Glutamatergic neuron (in vitro differentiated cells): Measurements from ENCODE around the gene JAZF1. TPM values are rescaled to one million over a fixed set of nuclear protein-coding genes. Genes with fewer than 3 reads are reported as not detected.

Experiments used
- DNase-seq: peaks from one replicate; pipeline ENCODE4 v3.0.0; 2022
- H3K27ac Mint-ChIP-seq: one replicate; pipeline ENCODE4 v1.8.0; 2020; ENCODE audit warnings: mild to moderate bottlenecking, mixed read lengths, inconsistent platforms; ENCODE audit not compliant: unreplicated experiment
- H3K27me3 Mint-ChIP-seq: one replicate; pipeline ENCODE4 v1.8.0; 2020; ENCODE audit warnings: mild to moderate bottlenecking, moderate library complexity, mixed read lengths, inconsistent platforms; ENCODE audit not compliant: unreplicated experiment
- H3K36me3 Mint-ChIP-seq: one replicate; pipeline ENCODE4 v1.8.0; 2020; ENCODE audit warnings: mild to moderate bottlenecking, mixed read lengths, inconsistent platforms; ENCODE audit not compliant: unreplicated experiment
- H3K4me1 Mint-ChIP-seq: one replicate; pipeline ENCODE4 v1.8.0; 2020; ENCODE audit warnings: mild to moderate bottlenecking, low read depth, mixed read lengths, inconsistent platforms; ENCODE audit not compliant: unreplicated experiment
- H3K4me3 Mint-ChIP-seq: one replicate; pipeline ENCODE4 v1.8.0; 2020; ENCODE audit warnings: mild to moderate bottlenecking, mixed read lengths, inconsistent platforms; ENCODE audit not compliant: unreplicated experiment
- H3K9me3 Mint-ChIP-seq: one replicate; pipeline ENCODE4 v1.8.0; 2020; ENCODE audit warnings: mild to moderate bottlenecking, moderate library complexity, mixed read lengths, inconsistent platforms; ENCODE audit not compliant: unreplicated experiment
- total RNA-seq: library from RNA; stranded (reverse); fragmentation: NEBNext Ultra II Directional; extraction: Animal tissue kit (Norgen Biotek cat#: 25700); gene quantifications from one replicate; pipeline ENCODE4 v1.2.1, GENCODE V29; 2021; ENCODE audit not compliant: unreplicated experiment
- TF ChIP-seq, protein P1 (sequence below): fragments of 200-600 bp; sonication (generic); IDR thresholded peaks from one replicate; pipeline ENCODE4 v1.5.0; 2021; ENCODE audit not compliant: partially characterized antibody, unreplicated experiment

The JAZF1 gene
- total RNA-seq, 1 donor from 2014 or later, result 14.1 TPM

DNA sequence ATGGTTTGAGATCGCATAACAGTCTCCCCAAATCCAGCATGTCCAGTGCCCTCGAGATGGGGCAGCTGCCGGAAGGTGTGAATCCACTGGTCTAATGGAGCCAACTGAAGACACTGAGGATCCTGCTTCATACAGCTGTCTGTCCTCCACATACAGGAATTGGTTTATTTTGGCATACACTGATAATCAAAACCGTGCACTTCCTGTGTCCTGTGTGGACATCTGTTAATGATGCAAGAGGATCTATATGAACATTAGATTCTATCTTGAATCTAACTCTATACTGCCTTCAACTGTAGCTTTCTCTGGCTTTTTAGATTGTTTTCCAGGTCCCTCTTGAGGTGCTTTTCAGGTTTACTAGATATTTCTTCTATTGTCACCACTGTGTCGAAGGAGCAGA, 3.0 kb upstream of the JAZF1 start:
- peaks cover 9% of the 10 kb centered on the region for H3K9me3 Mint-ChIP-seq
- peaks cover 5% of the 10 kb centered on the region for H3K4me1 Mint-ChIP-seq
- H3K4me3 Mint-ChIP-seq, result no peak overlapping the region

GRCh38 chr7:28182071-28182471, 1.5 kb upstream of the JAZF1 start:
- Mint-ChIP-seq H3K4me3 (no peak overlapping the region), H3K27me3 (peaks cover 8% of the 10 kb centered on the region)

More for the DNA sequence above, 3.0 kb upstream of the JAZF1 start:
- TF ChIP-seq, protein P1, sequence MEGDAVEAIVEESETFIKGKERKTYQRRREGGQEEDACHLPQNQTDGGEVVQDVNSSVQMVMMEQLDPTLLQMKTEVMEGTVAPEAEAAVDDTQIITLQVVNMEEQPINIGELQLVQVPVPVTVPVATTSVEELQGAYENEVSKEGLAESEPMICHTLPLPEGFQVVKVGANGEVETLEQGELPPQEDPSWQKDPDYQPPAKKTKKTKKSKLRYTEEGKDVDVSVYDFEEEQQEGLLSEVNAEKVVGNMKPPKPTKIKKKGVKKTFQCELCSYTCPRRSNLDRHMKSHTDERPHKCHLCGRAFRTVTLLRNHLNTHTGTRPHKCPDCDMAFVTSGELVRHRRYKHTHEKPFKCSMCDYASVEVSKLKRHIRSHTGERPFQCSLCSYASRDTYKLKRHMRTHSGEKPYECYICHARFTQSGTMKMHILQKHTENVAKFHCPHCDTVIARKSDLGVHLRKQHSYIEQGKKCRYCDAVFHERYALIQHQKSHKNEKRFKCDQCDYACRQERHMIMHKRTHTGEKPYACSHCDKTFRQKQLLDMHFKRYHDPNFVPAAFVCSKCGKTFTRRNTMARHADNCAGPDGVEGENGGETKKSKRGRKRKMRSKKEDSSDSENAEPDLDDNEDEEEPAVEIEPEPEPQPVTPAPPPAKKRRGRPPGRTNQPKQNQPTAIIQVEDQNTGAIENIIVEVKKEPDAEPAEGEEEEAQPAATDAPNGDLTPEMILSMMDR, result no peak
- H3K36me3 Mint-ChIP-seq, result no peaks in the 10 kb centered on the region
- no peak for DNase-seq
- H3K27me3 Mint-ChIP-seq, result peaks cover 8% of the 10 kb centered on the region
- no peak overlapping the region for H3K27ac Mint-ChIP-seq

GRCh38 chr7:28181416-28181815, 821 bp upstream of the JAZF1 start:
- Mint-ChIP-seq H3K9me3 (peaks cover 9% of the 10 kb centered on the region), H3K27me3 (peaks cover 8% of the 10 kb centered on the region), H3K4me3 (peak overlapping the region; percentile 88), H3K36me3 (no peaks in the 10 kb centered on the region), H3K27ac (no peak overlapping the region), H3K4me1 (peaks cover 5% of the 10 kb centered on the region)
- DNase-seq, result no peak
- TF ChIP-seq, protein P1, result no peak

More at GRCh38 chr7:28182071-28182471, 1.5 kb upstream of the JAZF1 start:
- no peak for DNase-seq
- Mint-ChIP-seq H3K27ac (no peak overlapping the region), H3K9me3 (peaks cover 9% of the 10 kb centered on the region), H3K4me1 (peaks cover 5% of the 10 kb centered on the region), H3K36me3 (no peaks in the 10 kb centered on the region)
- TF ChIP-seq, protein P1, result no peak

DNA sequence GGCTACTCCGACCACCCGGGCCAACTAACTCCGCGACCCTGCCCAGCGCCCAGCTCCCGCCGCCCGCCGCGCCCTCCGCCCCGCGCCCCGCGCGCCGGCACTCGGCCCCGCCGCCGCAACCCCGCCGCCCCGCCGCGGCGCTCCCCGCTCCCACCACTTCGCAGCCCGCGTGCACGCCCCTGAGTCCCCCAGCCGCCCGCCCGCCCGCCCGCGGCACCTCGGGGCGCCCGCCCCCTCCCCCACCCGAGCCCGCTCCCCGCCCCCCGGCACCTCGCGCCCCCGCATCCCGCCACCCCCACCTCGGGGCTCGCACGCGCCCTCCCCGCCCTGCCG, 598 bp downstream of the JAZF1 start:
- no peak for DNase-seq
- Mint-ChIP-seq H3K27ac (no peak overlapping the region), H3K4me1 (peaks cover 5% of the 10 kb centered on the region), H3K9me3 (peaks cover 9% of the 10 kb centered on the region), H3K36me3 (no peaks in the 10 kb centered on the region), H3K27me3 (peaks cover 8% of the 10 kb centered on the region), H3K4me3 (no peak overlapping the region)
- TF ChIP-seq, protein P1, result no peak

GRCh38 chr7:28179120-28180030, 1.2 kb downstream of the JAZF1 start:
- Mint-ChIP-seq H3K9me3 (peaks cover 9% of the 10 kb centered on the region), H3K27me3 (peaks cover 8% of the 10 kb centered on the region), H3K27ac (peak overlapping the region; percentile 25), H3K36me3 (no peaks in the 10 kb centered on the region), H3K4me3 (peak overlapping the region; percentile 74), H3K4me1 (peaks cover 5% of the 10 kb centered on the region)
- TF ChIP-seq, protein P1, result no peak
- DNase-seq, result peak; percentile 71
